SJCRH30 (cell line): ENCODE measurements around the gene RHOV. TPM values are rescaled to one million over a fixed set of nuclear protein-coding genes. Genes with fewer than 3 reads are reported as not detected.

Experiments
- DNase-seq, 2 experiments: peaks; one replicate each; pipeline ENCODE4 v3.0.0-alpha.2; 2015 to 2020
- H3K27ac ChIP-seq: fragments of 250-450 bp; sonication (Bioruptor Pico); 2 replicates; pipeline ENCODE4 v1.5.1; 2020; ENCODE audit warnings: mild to moderate bottlenecking, moderate library complexity
- H3K27me3 ChIP-seq: fragments of 250-450 bp; sonication (Bioruptor Pico); 2 replicates; pipeline ENCODE4 v1.5.1; 2020; ENCODE audit warnings: mild to moderate bottlenecking, moderate library complexity
- H3K36me3 ChIP-seq: fragments of 250-450 bp; sonication (Bioruptor Pico); 2 replicates; pipeline ENCODE4 v1.5.1; 2020; ENCODE audit warnings: mild to moderate bottlenecking, moderate library complexity
- H3K4me1 ChIP-seq: fragments of 250-450 bp; sonication (Bioruptor Pico); 2 replicates; pipeline ENCODE4 v1.5.1; 2020; ENCODE audit warnings: mild to moderate bottlenecking, moderate library complexity
- H3K4me3 ChIP-seq: fragments of 250-450 bp; sonication (Bioruptor Pico); 2 replicates; pipeline ENCODE4 v1.5.1; 2020; ENCODE audit warnings: mild to moderate bottlenecking, moderate library complexity
- H3K9me3 ChIP-seq: fragments of 250-450 bp; sonication (Bioruptor Pico); replicated peaks from 2 replicates; pipeline ENCODE4 v1.5.1; 2020; ENCODE audit warnings: mild to moderate bottlenecking, moderate library complexity
- total RNA-seq: library from RNA; depleted of rRNA; stranded (reverse); fragments of >200 nt; shearing (Covaris generic); gene quantifications from 2 replicates; pipeline ENCODE4 v1.2.3, GENCODE V29; 2014; rRNA removed

The RHOV gene
- total RNA-seq, 1 experiment from 2014 or later = 0.61 TPM

- Histone ChIP-seq H3K9me3 (no peaks in the 10 kb centered on the region), H3K27ac (no peak overlapping the region), H3K36me3 (no peaks in the 10 kb centered on the region), H3K4me1 (peaks cover 11% of the 10 kb centered on the region; the same call in 1 of the 2 replicates), H3K27me3 (no peaks in the 10 kb centered on the region), H3K4me3 (no peak overlapping the region)
- DNase-seq = no peak
Measured at GRCh38 chr15:40829115-40829514, 44.9 kb downstream of the RHOV start.

GRCh38 chr15:40828447-40829036 lies 45.5 kb downstream of the RHOV start, which contains the start of gene PPP1R14D:
Gene PPP1R14D, minus strand, starts transcription at chr15:40828708. Its CDS starts 67 bp downstream, at chr15:40828641.
- H3K36me3 ChIP-seq = no peaks in the 10 kb centered on the region
- no peak within 1 kb of the TSS for H3K4me3 ChIP-seq
- no peak for DNase-seq
- H3K9me3 ChIP-seq = no peaks in the 10 kb centered on the region
- no peak within 1 kb of the TSS for H3K27ac ChIP-seq
- peaks cover 11% of the 10 kb centered on the region; the same call in 1 of the 2 replicates for H3K4me1 ChIP-seq
- H3K27me3 ChIP-seq = no peaks in the 10 kb centered on the region

GRCh38 chr15:40826423-40827075 lies 47.5 kb downstream of the RHOV start:
- Histone ChIP-seq H3K36me3 (no peaks in the 10 kb centered on the region), H3K9me3 (no peaks in the 10 kb centered on the region), H3K4me1 (peaks cover 11% of the 10 kb centered on the region; the same call in 1 of the 2 replicates), H3K4me3 (no peak overlapping the region), H3K27me3 (no peaks in the 10 kb centered on the region), H3K27ac (no peak overlapping the region)
- no peak for DNase-seq

GRCh38 chr15:40825661-40826422 lies 48.2 kb downstream of the RHOV start:
- no peak for DNase-seq
- Histone ChIP-seq H3K4me1 (peaks cover 8% of the 10 kb centered on the region; the same call in 1 of the 2 replicates), H3K36me3 (no peaks in the 10 kb centered on the region), H3K9me3 (no peaks in the 10 kb centered on the region), H3K4me3 (no peak overlapping the region), H3K27me3 (no peaks in the 10 kb centered on the region), H3K27ac (no peak overlapping the region)

- Histone ChIP-seq H3K27me3 (no peaks in the 10 kb centered on the region), H3K36me3 (no peaks in the 10 kb centered on the region), H3K27ac (no peak overlapping the region), H3K9me3 (no peaks in the 10 kb centered on the region), H3K4me3 (no peak overlapping the region), H3K4me1 (peaks cover 8% of the 10 kb centered on the region; the same call in 1 of the 2 replicates)
- no peak for DNase-seq
Measured at GRCh38 chr15:40823572-40824343, 50.3 kb downstream of the RHOV start.

Other genes with a start within 250 kb of the RHOV start
- 37.5 and 48.0 TPM in 2 replicates for gene RAD51, start 179.1 kb downstream of the RHOV start, total RNA-seq
- 19.3 and 19.6 TPM in 2 replicates for gene RMDN3, start 119.0 kb downstream of the RHOV start, total RNA-seq
- not detected in 2 replicates for gene GCHFR, start 110.2 kb downstream of the RHOV start, total RNA-seq
- 0.10 and 0.14 TPM in 2 replicates for gene C15orf62, start 104.3 kb downstream of the RHOV start, total RNA-seq
- 10.6 and 14.1 TPM in 2 replicates for gene ZFYVE19, start 67.1 kb downstream of the RHOV start, total RNA-seq
- gene DNAJC17, start 66.8 kb downstream of the RHOV start, total RNA-seq = 35.0 and 43.5 TPM in 2 replicates
- not detected in 2 replicates for gene PPP1R14D, start 45.5 kb downstream of the RHOV start, total RNA-seq
- gene SPINT1, start 30.2 kb downstream of the RHOV start, total RNA-seq = not detected in 2 replicates
- 16.6 and 17.3 TPM in 2 replicates for gene VPS18, start 20.2 kb upstream of the RHOV start, total RNA-seq
- gene DLL4, start 55.1 kb upstream of the RHOV start, total RNA-seq = 0.43 and 0.48 TPM in 2 replicates
- gene CHAC1, start 79.2 kb upstream of the RHOV start, total RNA-seq = 1.0 and 2.5 TPM in 2 replicates
- 16.5 and 16.8 TPM in 2 replicates for gene INO80, start 242.0 kb upstream of the RHOV start, total RNA-seq